HG03342 (cell line): ENCODE results near the gene ABHD4.

Experiments used
- ATAC-seq: cut with Tn5 transposase; IDR thresholded peaks from one replicate; pipeline ENCODE4 v1.9.1; 2021; ENCODE audit warnings: mild to moderate bottlenecking, moderate library complexity; ENCODE audit not compliant: unreplicated experiment

Gene ABHD4

DNA sequence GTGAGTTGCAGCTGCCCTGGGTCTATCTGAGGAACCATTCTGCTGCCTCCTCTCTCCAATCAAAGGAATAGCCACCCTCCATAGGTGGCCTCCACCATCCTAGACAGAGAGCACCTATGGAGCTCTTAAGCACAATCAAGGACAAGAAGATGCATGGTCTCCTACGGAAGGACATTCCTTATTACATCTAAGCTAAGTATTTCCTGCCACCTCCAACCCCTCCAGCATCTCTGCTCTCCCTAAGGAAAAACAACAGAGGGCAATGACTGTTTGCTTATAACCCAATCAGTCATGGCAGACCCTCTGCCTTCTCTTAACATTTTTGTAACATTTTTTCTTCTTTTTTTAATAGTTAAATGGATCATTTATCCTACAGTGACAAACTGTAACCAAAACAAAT is 60.8 kb downstream of the ABHD4 start:
- ATAC-seq, result no peak

DNA sequence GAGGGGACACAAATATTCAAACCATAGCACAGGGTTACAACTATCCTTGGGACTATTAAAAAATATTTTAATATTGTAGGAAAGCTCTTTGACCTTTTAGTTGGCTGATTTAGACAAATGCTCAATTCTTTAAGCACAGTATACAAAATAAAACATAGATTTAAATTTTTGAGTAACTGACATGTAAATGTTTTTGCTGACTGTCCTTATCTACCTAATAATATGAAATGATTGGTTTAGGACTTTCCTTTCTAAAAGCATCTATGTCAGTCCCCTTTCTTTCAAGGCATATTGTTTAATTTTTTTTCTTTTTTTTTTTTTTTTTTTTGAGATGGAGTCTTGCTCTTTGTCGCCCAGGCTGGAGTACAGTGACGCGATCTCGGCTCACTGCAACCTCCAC is 62.6 kb downstream of the ABHD4 start:
- ATAC-seq, result no peak
